ENCODE measurements around the gene SUV39H1. TPM values are rescaled to one million over a fixed set of nuclear protein-coding genes. Genes with fewer than 3 reads are reported as not detected.
A peak's percentile ranks its signal among the peaks of the same experiment; 100 is the strongest.

SUV39H1 gene
- total and polyA plus RNA-seq, 2 of the 8 experiments (the other 6 are each of a cell fraction or from before 2014, with no cell fraction given): 14.8 to 27.8 TPM

DNA sequence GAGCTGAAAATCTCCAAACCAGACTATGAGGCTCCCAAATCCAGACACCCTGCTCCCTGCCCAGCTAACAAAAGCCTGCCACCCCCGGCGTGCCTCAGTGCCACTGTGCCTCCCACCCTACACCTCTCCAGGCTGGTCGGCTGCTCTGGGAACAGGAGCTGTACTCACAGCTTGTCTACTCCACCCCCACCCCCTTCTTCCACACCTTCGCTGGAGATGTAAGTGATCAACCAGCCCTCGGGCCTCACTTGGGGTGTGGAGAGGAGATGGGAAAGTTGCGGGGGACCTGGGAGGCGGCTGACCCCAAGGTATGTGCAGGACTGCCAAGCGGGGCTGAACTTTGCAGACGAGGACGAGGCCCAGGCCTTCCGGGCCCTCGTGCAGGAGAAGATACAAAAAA lies 11.1 kb upstream of the SUV39H1 start:
- Histone ChIP-seq H3K9ac (replicated peaks in 1 of 4; ENCODE audit: extremely low read depth in 1 of 4, low read depth in 3 of 4, low read length in 3 of 4) (no peak overlapping the region), H3K4me3 (ENCODE audit: extremely low read depth in 1 of 4, insufficient read depth in 2 of 4, low read depth in 3 of 4, low read length in 4 of 4) (no peak overlapping the region), H2BK15ac (ENCODE audit: low read length) (no peak overlapping the region), H4K91ac (replicated peaks; ENCODE audit: insufficient read length, low read length) (no peak overlapping the region), H4K8ac (ENCODE audit: extremely low read depth, insufficient read depth, low read length) (peak overlapping the region; percentile 25; the same call in 1 of the 2 replicates), H3K9me3 (ENCODE audit: insufficient read depth in 2 of 2, low read depth in 1 of 2, low read length in 1 of 2) (no peaks in the 10 kb centered on the region), H3K79me1 (ENCODE audit: low read depth, low read length) (no peaks in the 10 kb centered on the region), H4K5ac (ENCODE audit: insufficient read length, low read depth, low read length) (no peak overlapping the region), H2AFZ (ENCODE audit: low read length) (no peak overlapping the region), H4K20me1 (replicated peaks in 1 of 2; ENCODE audit: control insufficient read depth in 1 of 2, insufficient read depth in 2 of 2, low read length in 2 of 2) (no peaks in the 10 kb centered on the region), H3K4me1 (replicated peaks in 1 of 4; ENCODE audit: control insufficient read depth in 3 of 4, insufficient read depth in 4 of 4, low read length in 3 of 4) (0 out of 7 replicates have a peak, but pooled peaks cover 0 to 3% (median 0%) of the 10 kb centered on the region in 4 experiments), H3K79me2 (ENCODE audit: control insufficient read depth in 1 of 2, insufficient read depth in 2 of 2, low read length in 2 of 2) (no peaks in the 10 kb centered on the region), H3K56ac (replicated peaks; ENCODE audit: insufficient read length, low read depth, low read length) (no peak overlapping the region), H2BK5ac (ENCODE audit: low read depth, low read length) (no peak overlapping the region), H3K4me2 (ENCODE audit: insufficient read depth in 1 of 2, low read depth in 2 of 2, low read length in 2 of 2) (no peak overlapping the region), H3K36me3 (ENCODE audit: control insufficient read depth in 2 of 4, insufficient read depth in 4 of 4, low read length in 3 of 4) (no peaks in the 10 kb centered on the region), H3K23ac (ENCODE audit: insufficient read length) (no peak overlapping the region), H3K23me2 (ENCODE audit: low read depth, low read length) (no peaks in the 10 kb centered on the region; the same call in 1 of the 2 replicates), H3K18ac (ENCODE audit: extremely low read depth, low read length) (no peak overlapping the region), H3K27ac (ENCODE audit: low read depth, low read length) (no peak overlapping the region), H2BK20ac (ENCODE audit: low read length) (no peak overlapping the region), H2BK12ac (ENCODE audit: low read depth, low read length) (no peak overlapping the region), H3K27me3 (replicated peaks in 1 of 4; ENCODE audit: control insufficient read depth in 3 of 4, extremely low read depth in 1 of 4, insufficient read depth in 3 of 4, low read length in 3 of 4) (no peaks in the 10 kb centered on the region), H2AK5ac (ENCODE audit: low read depth, low read length) (no peak overlapping the region), H3K14ac (ENCODE audit: insufficient read length) (no peak overlapping the region), H3K4ac (replicated peaks; ENCODE audit: insufficient read length, low read depth, low read length) (no peak overlapping the region), H2BK120ac (replicated peaks; ENCODE audit: low read depth, low read length) (no peak overlapping the region)
- DNase-seq (ENCODE audit: low read depth in 1 of 2, low spot score in 2 of 2) (no peak), FAIRE-seq (no peak)
- 89% methylated on average over 4 of the region's 12 CpGs; no CpG with 5 or more reads in 1 of the 2 experiments for WGBS, 2 experiments (ENCODE audit: extremely low coverage in 1 of 2, insufficient coverage in 1 of 2, insufficient read length in 1 of 2, insufficient replicate concordance in 2 of 2, low coverage in 1 of 2, low lambda C conversion rate in 2 of 2, missing lambda C conversion rate in 1 of 2)
- ChIA-PET POLR2A (ENCODE audit: partially characterized antibody) (no interaction called here), CTCF (ENCODE audit: partially characterized antibody) (no interaction called here)
- no peak for TF ChIP-seq CBX8 (IDR thresholded peaks at IDR 0.05; ENCODE audit: borderline replicate concordance, low read depth, low read length)
- no peak for TF ChIP-seq SIN3A (conservative IDR thresholded peaks at IDR 0.05 in 1 of 2, IDR thresholded peaks at IDR 0.05 in 1 of 2; ENCODE audit: low read depth in 1 of 2, low read length in 2 of 2)
- TF ChIP-seq, protein P1, sequence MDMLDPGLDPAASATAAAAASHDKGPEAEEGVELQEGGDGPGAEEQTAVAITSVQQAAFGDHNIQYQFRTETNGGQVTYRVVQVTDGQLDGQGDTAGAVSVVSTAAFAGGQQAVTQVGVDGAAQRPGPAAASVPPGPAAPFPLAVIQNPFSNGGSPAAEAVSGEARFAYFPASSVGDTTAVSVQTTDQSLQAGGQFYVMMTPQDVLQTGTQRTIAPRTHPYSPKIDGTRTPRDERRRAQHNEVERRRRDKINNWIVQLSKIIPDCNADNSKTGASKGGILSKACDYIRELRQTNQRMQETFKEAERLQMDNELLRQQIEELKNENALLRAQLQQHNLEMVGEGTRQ (IDR thresholded peaks at IDR 0.05; ENCODE audit: low read length): no peak
- TF ChIP-seq TAF7 (optimal IDR thresholded peaks at IDR 0.05; ENCODE audit: borderline replicate concordance, low read depth, low read length): no peak
- no peak for TF ChIP-seq JUND (IDR thresholded peaks at IDR 0.05; ENCODE audit: low read length)
- no peak for TF ChIP-seq RNF2 (IDR thresholded peaks at IDR 0.05; ENCODE audit: borderline replicate concordance, low read depth, low read length, missing control alignments, poor library complexity, severe bottlenecking)
- no peak for TF ChIP-seq POLR2AphosphoS5 (IDR thresholded peaks at IDR 0.05; ENCODE audit: low read depth, low read length)
- TF ChIP-seq TCF12 (IDR thresholded peaks at IDR 0.05; ENCODE audit: low read depth, low read length): no peak
- TF ChIP-seq, protein P2, sequence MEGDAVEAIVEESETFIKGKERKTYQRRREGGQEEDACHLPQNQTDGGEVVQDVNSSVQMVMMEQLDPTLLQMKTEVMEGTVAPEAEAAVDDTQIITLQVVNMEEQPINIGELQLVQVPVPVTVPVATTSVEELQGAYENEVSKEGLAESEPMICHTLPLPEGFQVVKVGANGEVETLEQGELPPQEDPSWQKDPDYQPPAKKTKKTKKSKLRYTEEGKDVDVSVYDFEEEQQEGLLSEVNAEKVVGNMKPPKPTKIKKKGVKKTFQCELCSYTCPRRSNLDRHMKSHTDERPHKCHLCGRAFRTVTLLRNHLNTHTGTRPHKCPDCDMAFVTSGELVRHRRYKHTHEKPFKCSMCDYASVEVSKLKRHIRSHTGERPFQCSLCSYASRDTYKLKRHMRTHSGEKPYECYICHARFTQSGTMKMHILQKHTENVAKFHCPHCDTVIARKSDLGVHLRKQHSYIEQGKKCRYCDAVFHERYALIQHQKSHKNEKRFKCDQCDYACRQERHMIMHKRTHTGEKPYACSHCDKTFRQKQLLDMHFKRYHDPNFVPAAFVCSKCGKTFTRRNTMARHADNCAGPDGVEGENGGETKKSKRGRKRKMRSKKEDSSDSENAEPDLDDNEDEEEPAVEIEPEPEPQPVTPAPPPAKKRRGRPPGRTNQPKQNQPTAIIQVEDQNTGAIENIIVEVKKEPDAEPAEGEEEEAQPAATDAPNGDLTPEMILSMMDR (IDR thresholded peaks at IDR 0.05; ENCODE audit: control extremely low read depth in 1 of 3, insufficient read depth in 1 of 3, low read depth in 1 of 3, low read length in 3 of 3): no peak
- TF ChIP-seq NANOG (IDR thresholded peaks at IDR 0.05; ENCODE audit: insufficient read depth, low read depth, low read length, poor library complexity, severe bottlenecking): no peak
